H9 (cell line): ENCODE measurements around the gene RCSD1. TPM values are rescaled to one million over a fixed set of nuclear protein-coding genes. Genes with fewer than 3 reads are reported as not detected.

Experiments
- DNase-seq: peaks from one replicate; pipeline ENCODE4 v3.0.0-alpha.2; 2017
- H2AFZ ChIP-seq: one replicate; pipeline ENCODE4 v1.6.1; 2013; ENCODE audit warnings: mild to moderate bottlenecking, low read length, control low read depth, moderate library complexity
- H2AK5ac ChIP-seq: 2 replicates; pipeline ENCODE4 v1.6.1; 2013; ENCODE audit warnings: low read length, control low read depth, mixed read lengths; ENCODE audit not compliant: insufficient read length
- H2BK120ac ChIP-seq: one replicate; pipeline ENCODE4 v1.6.1; 2013; ENCODE audit warnings: low read depth, mild to moderate bottlenecking, low read length, control low read depth, inconsistent platforms; ENCODE audit not compliant: poor library complexity, severe bottlenecking
- H2BK12ac ChIP-seq: 2 replicates; pipeline ENCODE4 v1.6.1; 2013; ENCODE audit warnings: low read length, control low read depth, mixed read lengths, low read depth; ENCODE audit not compliant: insufficient read length
- H2BK15ac ChIP-seq: 2 replicates; pipeline ENCODE4 v1.6.1; 2013; ENCODE audit warnings: low read depth, low read length, control low read depth
- H2BK20ac ChIP-seq: one replicate; pipeline ENCODE4 v1.6.1; 2013; ENCODE audit warnings: low read depth, mild to moderate bottlenecking, low read length, control low read depth, inconsistent platforms; ENCODE audit not compliant: poor library complexity, severe bottlenecking
- H2BK5ac ChIP-seq: 2 replicates; pipeline ENCODE4 v1.6.1; 2013; ENCODE audit warnings: low read length, control low read depth, mixed read lengths; ENCODE audit not compliant: insufficient read length
- H3K14ac ChIP-seq: 2 replicates; pipeline ENCODE4 v1.6.1; 2013; ENCODE audit warnings: low read length, control low read depth; ENCODE audit not compliant: insufficient read depth
- H3K18ac ChIP-seq: 2 replicates; pipeline ENCODE4 v1.6.1; 2013; ENCODE audit warnings: low read depth, mild to moderate bottlenecking, mixed read lengths, low read length, control low read depth; ENCODE audit not compliant: insufficient read length
- H3K23ac ChIP-seq: 2 replicates; pipeline ENCODE4 v1.6.1; 2013; ENCODE audit warnings: low read length, control low read depth, mixed read lengths, low read depth; ENCODE audit not compliant: insufficient read length
- H3K23me2 ChIP-seq: 2 replicates; pipeline ENCODE4 v1.6.1; 2013; ENCODE audit warnings: low read depth, mild to moderate bottlenecking, mixed read lengths, low read length, control low read depth; ENCODE audit not compliant: insufficient read length, poor library complexity, severe bottlenecking
- H3K27ac ChIP-seq: 2 replicates; pipeline ENCODE4 v1.5.1; 2013; ENCODE audit warnings: low read length, control low read depth, mixed read lengths, low read depth; ENCODE audit not compliant: insufficient read length
- H3K27me3 ChIP-seq: 2 replicates; pipeline ENCODE4 v1.6.1; 2013; ENCODE audit warnings: low read length, control low read depth, inconsistent platforms; ENCODE audit not compliant: insufficient read depth
- H3K4ac ChIP-seq: 2 replicates; pipeline ENCODE4 v1.6.1; 2013; ENCODE audit warnings: low read depth, mild to moderate bottlenecking, control low read depth, inconsistent platforms, low read length, moderate library complexity
- H3K4me1 ChIP-seq: 2 replicates; pipeline ENCODE4 v1.6.1; 2013; ENCODE audit warnings: low read length, control low read depth, inconsistent platforms; ENCODE audit not compliant: insufficient read depth
- H3K4me2 ChIP-seq: 2 replicates; pipeline ENCODE4 v1.6.1; 2013; ENCODE audit warnings: low read length, control low read depth, mixed read lengths; ENCODE audit not compliant: insufficient read length, insufficient read depth
- H3K56ac ChIP-seq: 2 replicates; pipeline ENCODE4 v1.6.1; 2013; ENCODE audit warnings: low read depth, mild to moderate bottlenecking, mixed read lengths, low read length, control low read depth; ENCODE audit not compliant: insufficient read length
- H3K79me1 ChIP-seq: 2 replicates; pipeline ENCODE4 v1.6.1; 2013; ENCODE audit warnings: low read depth, mild to moderate bottlenecking, moderate library complexity, low read length, control low read depth, inconsistent platforms; ENCODE audit not compliant: insufficient read depth, poor library complexity, severe bottlenecking
- H3K79me2 ChIP-seq: 2 replicates; pipeline ENCODE4 v1.6.1; 2013; ENCODE audit warnings: low read length, control low read depth, inconsistent platforms; ENCODE audit not compliant: insufficient read depth
- H3K9ac ChIP-seq: 2 replicates; pipeline ENCODE4 v1.6.1; 2013; ENCODE audit warnings: low read length, control low read depth, mixed read lengths; ENCODE audit not compliant: insufficient read length; ENCODE audit errors: extremely low read depth
- H3K9me3 ChIP-seq: one replicate; pipeline ENCODE4 v1.6.1; 2013; ENCODE audit warnings: low read depth, low read length, inconsistent platforms; ENCODE audit not compliant: control insufficient read depth
- H3T11ph ChIP-seq: one replicate; pipeline ENCODE4 v1.6.1; 2013; ENCODE audit warnings: mild to moderate bottlenecking, low read length, control low read depth, inconsistent platforms
- H4K20me1 ChIP-seq: one replicate; pipeline ENCODE4 v1.6.1; 2013; ENCODE audit not compliant: control insufficient read depth, insufficient read length, insufficient read depth
- H4K5ac ChIP-seq: 2 replicates; pipeline ENCODE4 v1.6.1; 2013; ENCODE audit warnings: low read depth, mild to moderate bottlenecking, mixed read lengths, low read length, control low read depth; ENCODE audit not compliant: insufficient read length
- H4K8ac ChIP-seq: replicated peaks from 2 replicates; pipeline ENCODE4 v1.6.1; 2013; ENCODE audit warnings: low read length, control low read depth, mixed read lengths, low read depth; ENCODE audit not compliant: insufficient read length
- H4K91ac ChIP-seq: 2 replicates; pipeline ENCODE4 v1.6.1; 2013; ENCODE audit warnings: low read depth, mild to moderate bottlenecking, moderate library complexity, mixed read lengths, low read length, control low read depth; ENCODE audit not compliant: insufficient read length
- H3K27ac Mint-ChIP-seq, 3 experiments: 2 replicates in 2 of 3; 3 replicates in 1 of 3; pipeline ENCODE4 v1.8.0; 2020 to 2021; ENCODE audit warnings: mixed read lengths in 3 of 3, mild to moderate bottlenecking in 1 of 3, moderate library complexity in 1 of 3
- H3K27me3 Mint-ChIP-seq: 2 replicates; pipeline ENCODE4 v1.8.0; 2021; ENCODE audit warnings: low read depth, mild to moderate bottlenecking, moderate library complexity, mixed read lengths
- H3K36me3 Mint-ChIP-seq, 3 experiments: 2 replicates in 2 of 3; 3 replicates in 1 of 3; pipeline ENCODE4 v1.8.0; 2020 to 2021; ENCODE audit warnings: low read depth in 3 of 3, mixed read lengths in 3 of 3; ENCODE audit not compliant: insufficient read depth in 1 of 3
- H3K4me1 Mint-ChIP-seq, 2 experiments: 2 replicates each; pipeline ENCODE4 v1.8.0; 2020; ENCODE audit warnings: mixed read lengths in 2 of 2
- H3K4me3 Mint-ChIP-seq, 2 experiments: 2 replicates in 1 of 2; 3 replicates in 1 of 2; pipeline ENCODE4 v1.8.0; 2020 to 2021; ENCODE audit warnings: mild to moderate bottlenecking in 2 of 2, mixed read lengths in 2 of 2, moderate library complexity in 1 of 2
- H3K9me3 Mint-ChIP-seq, 2 experiments: 2 replicates in 1 of 2; 3 replicates in 1 of 2; pipeline ENCODE4 v1.8.0; 2020; ENCODE audit warnings: mild to moderate bottlenecking in 2 of 2, mixed read lengths in 2 of 2, moderate library complexity in 1 of 2
- CTCF ChIP-seq: fragments of 200-600 bp; sonication (generic); conservative IDR thresholded peaks from 3 replicates; pipeline ENCODE4 v1.8.0; 2021; ENCODE audit warnings: antibody characterized with exemption, mild to moderate bottlenecking
- WGBS: extraction: QIAGEN DNeasy Blood & Tissue Kit; methylation state at CpG from one replicate; pipeline ENCODE4 v1.1.7; 2013; ENCODE audit warnings: missing lambda C conversion rate, low lambda C conversion rate, mixed read lengths; ENCODE audit not compliant: insufficient read length; ENCODE audit errors: extremely low coverage; 5-methylcytosine and 5-hydroxymethylcytosine counted together
- total RNA-seq: library from RNA; stranded (reverse); gene quantifications from 2 replicates; pipeline ENCODE4 v1.2.1, GENCODE V29; 2021

The RCSD1 gene
- total RNA-seq, 1 experiment from 2014 or later: 0.13 TPM

GRCh38 chr1:167633258-167633944 is 3.4 kb downstream of the RCSD1 start:
- WGBS: no CpG with 5 or more reads among the region's 3 CpGs
- H3K36me3 Mint-ChIP-seq: peaks cover 0 to 2% (median 0%) of the 10 kb centered on the region in 3 experiments; a peak in 2 of 7 replicates
- peaks cover 13% of the 10 kb centered on the region; the same call in 1 of the 2 replicates for H3K4me1 ChIP-seq

More at GRCh38 chr1:167633258-167633944, 3.4 kb downstream of the RCSD1 start:
- Histone ChIP-seq H3K27me3 (peaks cover 24% of the 10 kb centered on the region), H4K91ac (no peak overlapping the region), H4K5ac (no peak overlapping the region), H3K23ac (no peak overlapping the region), H3K4ac (no peak overlapping the region), H2AFZ (no peak overlapping the region), H3K18ac (no peak overlapping the region), H3K9ac (no peak overlapping the region), H2BK120ac (no peak overlapping the region), H2BK15ac (no peak overlapping the region), H3T11ph (no peak overlapping the region), H2BK12ac (no peak overlapping the region), H3K9me3 (no peaks in the 10 kb centered on the region), H2AK5ac (no peak overlapping the region), H3K4me2 (no peak overlapping the region), H4K20me1 (no peaks in the 10 kb centered on the region), H3K79me2 (no peaks in the 10 kb centered on the region), H3K27ac (no peak overlapping the region), H3K56ac (no peak overlapping the region), H2BK5ac (no peak overlapping the region), H3K23me2 (peaks cover 8% of the 10 kb centered on the region), H4K8ac (no peak overlapping the region), H2BK20ac (no peak overlapping the region), H3K14ac (no peak overlapping the region), H3K79me1 (no peaks in the 10 kb centered on the region)
- Mint-ChIP-seq H3K9me3 (no peaks in the 10 kb centered on the region), H3K4me1 (peaks cover 27 to 30% of the 10 kb centered on the region in 2 experiments), H3K27me3 (peaks cover 90% of the 10 kb centered on the region), H3K27ac (no peak overlapping the region), H3K4me3 (no peak overlapping the region)
- no peak for DNase-seq
- TF ChIP-seq CTCF: no peak
